ENCODE results near the gene AP5Z1.
A peak's percentile ranks its signal among the peaks of the same experiment; 100 is the strongest.

AP5Z1 gene, protein sequence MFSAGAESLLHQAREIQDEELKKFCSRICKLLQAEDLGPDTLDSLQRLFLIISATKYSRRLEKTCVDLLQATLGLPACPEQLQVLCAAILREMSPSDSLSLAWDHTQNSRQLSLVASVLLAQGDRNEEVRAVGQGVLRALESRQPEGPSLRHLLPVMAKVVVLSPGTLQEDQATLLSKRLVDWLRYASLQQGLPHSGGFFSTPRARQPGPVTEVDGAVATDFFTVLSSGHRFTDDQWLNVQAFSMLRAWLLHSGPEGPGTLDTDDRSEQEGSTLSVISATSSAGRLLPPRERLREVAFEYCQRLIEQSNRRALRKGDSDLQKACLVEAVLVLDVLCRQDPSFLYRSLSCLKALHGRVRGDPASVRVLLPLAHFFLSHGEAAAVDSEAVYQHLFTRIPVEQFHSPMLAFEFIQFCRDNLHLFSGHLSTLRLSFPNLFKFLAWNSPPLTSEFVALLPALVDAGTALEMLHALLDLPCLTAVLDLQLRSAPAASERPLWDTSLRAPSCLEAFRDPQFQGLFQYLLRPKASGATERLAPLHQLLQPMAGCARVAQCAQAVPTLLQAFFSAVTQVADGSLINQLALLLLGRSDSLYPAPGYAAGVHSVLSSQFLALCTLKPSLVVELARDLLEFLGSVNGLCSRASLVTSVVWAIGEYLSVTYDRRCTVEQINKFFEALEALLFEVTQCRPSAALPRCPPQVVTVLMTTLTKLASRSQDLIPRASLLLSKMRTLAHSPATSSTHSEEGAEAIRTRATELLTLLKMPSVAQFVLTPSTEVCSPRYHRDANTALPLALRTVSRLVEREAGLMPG

DNA sequence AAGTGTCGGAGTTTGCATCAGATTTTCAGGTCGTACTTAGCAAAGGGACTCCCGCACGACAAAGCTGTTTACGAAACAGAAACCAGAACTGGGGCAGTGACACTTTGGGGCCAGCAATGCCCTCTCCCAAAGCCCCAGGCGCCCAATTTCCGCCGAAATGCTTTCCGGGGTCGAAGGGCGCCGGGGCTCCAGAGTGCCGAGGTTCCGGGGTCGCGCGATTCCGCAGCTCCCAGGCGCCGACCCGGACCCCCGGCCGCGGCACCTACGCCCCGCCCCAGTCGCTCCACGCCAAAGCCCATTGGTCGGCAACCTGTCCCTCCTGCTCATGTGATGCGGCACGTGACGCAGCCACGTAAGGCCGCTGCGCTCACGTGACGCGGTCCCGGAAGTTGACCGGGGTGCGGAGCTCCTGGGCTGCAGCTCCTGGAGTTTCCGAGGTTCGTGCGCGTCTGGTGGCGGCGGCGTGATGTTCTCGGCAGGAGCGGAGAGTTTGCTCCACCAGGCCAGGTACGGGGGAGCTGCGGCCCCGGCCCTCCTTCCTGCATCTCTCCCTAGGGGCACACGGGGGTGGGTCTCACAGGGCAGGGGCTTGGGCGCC lies at the start of gene AP5Z1:
Gene AP5Z1, plus strand, starts transcription at position 374 of the 598 bp plus-strand sequence. Its CDS starts 93 bp downstream, at position 467.
- peak; percentile 88 for DNase-seq

DNA sequence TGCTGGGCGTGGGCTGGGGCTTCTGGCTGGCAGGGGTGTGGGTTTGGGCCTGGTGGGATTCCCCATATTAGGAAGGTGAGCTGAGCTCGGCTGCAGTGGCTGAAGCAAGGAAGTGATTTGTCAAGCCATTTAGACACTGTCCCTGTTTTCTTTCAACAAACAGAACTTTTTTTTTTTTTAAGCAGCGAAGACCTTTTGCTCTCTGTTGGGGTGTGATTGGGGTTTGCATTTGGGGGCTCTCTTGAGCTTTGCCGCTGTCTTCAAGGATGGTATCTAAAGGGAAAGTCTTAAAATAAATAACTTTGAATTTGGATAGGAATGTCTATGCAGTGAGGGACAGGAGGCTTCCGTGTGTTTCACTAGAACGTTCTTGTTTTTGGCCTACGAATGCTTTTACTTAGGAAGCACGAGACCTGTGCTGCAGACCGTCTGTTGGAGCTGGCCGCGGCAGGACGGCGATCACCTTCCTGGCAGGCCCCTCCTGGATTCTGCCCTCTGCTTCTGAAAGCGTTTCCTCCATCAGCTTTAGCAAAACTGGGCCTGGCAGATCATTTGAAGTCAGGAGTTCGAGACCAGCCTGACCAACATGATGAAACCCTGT lies 49.5 kb upstream of the AP5Z1 start:
- DNase-seq: no peak

DNA sequence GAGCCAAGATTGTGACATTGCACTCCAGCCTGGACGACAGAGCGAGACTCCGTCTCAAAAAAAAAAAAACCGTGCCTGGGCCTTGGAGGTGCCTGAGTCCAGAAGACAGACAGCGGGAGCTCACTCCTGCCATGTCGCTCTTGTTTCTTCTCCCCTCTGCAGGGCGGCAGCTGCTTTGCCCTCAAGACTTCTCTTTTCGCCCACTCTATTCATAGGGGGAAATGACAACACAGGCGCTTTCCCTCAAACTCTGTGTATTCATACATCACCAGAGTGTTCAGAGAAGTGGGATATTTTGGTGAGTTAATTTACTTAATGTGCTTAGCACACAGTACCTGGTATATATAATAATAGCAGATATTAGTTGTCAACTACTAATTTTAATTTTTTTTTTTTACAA lies 48.9 kb upstream of the AP5Z1 start:
- no peak for DNase-seq

DNA sequence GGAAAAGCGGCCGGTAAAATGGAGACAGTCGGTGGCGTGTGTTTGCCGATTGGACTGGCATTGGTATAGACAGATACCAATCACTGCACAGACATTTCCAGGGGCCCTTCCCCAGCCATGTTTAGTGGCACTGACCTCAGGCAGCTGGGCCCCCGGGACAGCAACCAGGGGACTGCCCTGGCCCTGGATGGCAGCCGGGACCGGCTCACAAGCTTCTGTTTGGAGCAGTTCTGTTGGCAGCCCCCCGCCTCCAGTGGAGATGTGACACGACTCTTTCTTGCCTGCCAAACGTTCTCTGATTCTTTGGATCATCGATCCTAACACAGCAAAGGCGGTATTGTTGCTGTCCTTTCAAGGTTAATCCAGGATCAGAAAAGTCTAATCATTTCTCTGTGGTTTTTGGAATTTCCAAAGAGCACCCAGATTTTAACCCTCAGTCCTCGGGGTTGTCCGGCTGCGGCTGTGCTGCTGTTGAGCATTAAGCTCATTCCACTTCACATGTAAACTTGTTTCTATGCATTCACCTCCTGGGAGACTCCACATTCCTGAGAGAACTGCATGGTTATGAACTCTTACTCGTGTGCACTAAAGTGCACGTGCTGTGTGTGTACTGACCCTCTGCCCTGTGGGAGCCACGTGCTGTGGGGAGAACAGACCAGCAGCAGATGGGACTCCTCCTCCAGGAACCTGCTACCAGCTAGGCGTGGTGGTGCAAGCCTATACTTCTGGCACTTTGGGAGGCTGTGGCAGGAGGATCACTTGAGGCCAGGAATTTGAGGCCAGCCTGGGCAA lies 47.3 kb upstream of the AP5Z1 start:
- DNase-seq: no peak

DNA sequence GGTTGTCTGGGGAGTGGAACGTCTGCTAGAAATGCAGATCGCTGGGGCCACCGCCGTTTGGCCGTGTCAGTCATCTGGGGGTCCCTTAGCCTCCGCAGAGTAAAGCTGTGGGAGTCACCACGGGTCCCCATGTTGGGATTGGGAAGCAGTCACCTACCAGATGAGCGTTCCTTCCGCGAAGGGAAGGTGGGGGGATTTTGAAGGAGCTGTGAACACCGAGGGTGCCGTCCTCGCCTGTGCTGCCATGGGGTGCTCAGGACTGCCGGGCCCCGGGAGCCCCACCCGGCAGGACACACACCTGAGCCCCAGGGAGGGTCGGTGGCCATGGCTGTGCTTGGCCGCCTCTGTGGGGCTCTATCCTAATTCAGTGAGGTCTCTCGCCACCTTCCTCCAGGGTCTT lies 46.2 kb upstream of the AP5Z1 start:
- no peak for DNase-seq

DNA sequence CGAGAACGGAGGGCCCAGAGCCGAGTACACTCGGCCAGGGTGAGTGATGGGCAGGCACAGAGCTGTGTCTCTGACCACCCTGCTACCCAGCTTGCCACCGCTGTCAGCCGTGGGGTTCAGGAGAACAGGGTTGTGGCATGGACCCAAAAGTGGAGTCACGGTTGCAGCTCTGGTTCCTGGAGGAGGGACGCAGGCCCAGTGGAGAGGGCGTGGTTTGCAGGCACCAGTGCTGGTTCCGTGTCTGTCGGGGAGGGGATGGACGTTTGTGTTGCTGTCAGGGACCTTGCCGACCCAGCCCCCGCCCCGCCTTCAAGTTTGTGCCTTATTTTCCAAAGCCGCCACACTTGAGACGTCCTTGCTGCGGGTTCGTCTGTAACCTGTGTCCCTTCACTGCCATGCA lies 45.1 kb upstream of the AP5Z1 start:
- no peak for DNase-seq

DNA sequence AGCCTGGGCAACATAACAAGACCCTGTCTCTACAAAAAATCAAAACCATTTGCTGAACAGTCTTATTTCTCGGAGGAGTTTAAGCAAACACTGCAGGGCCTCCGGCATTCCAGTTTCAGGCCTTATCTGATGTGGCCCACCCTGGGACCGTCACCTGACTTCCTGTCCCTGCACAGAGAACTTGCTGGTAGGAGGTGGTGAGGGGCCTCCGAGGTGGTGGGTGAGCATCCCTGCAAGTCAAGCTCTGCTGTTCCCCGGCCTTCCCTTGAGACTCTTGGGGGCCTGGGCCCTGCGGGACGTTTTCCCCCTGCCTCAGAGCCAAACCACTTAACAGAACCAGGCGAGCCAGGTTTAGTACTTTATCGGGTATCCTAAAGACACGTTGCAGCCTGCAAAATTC lies 44.5 kb upstream of the AP5Z1 start:
- no peak for DNase-seq

DNA sequence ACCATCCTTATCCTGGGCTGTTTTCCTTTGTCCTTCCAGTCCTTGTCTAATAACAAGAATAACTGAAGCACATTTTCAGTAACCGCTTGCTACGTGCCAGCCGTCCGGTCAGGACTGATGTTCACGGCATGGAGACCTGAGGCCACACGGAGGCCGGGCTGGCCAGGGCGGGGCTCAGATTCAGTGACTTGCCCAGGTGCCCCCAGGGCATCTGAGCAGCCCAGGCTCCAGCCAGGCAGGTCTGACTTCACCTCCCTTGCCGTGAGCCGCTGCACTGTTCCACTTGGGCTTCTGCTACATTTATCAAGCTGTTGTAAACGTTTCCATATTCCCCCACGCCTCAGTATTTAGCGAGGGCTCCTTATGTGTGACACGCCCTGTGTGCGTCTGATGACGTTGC lies 43.6 kb upstream of the AP5Z1 start:
- DNase-seq: no peak

DNA sequence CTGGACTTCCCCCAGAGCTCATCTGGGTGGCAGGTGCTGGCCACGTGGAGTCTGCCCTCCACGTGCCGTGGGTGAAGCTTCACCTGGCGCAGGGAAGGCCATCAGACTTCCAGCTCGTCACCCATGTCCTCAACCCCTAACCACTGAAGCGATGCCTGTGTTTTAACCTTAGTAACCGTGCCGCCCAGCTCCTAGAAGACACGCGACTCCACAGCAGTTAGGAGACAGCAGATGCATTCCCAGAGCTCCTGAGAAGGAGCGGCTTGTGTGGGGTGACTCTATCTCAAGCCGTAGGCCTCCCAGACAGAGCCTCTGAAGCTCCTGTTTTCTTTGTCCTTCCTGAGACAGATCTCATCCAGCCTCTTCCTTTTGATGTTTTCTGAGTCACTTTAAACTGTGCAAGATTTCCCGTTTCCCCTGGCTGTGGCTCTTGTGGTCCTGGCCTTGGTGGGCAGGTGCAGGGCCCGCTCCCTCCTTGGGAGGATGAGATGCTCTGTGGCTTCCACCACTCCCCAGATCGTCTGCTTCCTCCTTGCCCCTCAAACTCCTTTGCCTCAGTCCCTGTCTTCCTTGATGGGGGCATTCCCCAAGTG lies 41.4 kb upstream of the AP5Z1 start:
- DNase-seq: no peak

DNA sequence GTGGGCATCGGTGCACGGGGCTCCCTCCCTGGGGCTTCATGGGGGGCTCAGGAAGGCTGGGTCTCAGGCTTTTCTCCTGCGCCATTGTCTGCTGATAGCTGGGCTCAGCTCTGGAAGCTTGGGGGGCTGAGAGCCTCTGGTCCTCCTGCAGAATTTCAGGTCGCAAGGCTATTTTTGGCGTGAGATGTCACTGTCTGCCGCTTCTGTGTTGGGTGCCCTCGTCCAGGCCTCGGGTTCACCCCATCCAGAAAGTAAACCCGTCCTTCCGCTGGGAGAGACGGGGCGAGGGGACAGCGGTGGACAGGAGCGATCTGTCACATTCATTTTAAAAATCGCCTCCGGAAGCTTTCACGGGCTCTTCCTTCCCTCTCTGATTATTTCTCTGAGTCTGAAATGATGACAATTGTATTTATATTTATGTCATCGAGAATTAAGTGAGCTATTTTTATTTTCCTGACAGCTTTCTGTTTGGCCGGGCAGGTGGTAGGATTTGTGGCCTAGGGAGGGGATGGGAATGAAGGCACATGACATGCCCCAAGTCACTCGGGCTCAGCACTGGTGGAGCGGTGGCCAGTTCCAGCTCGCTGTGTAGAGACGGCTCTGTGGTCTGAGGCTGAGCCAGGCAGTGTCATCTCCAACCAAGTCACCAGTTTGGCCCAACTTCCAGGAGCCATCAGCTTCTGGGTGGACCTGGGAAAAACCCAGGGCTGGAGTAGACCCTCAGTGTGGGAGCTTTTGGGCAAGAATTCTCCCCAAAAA lies 40.7 kb upstream of the AP5Z1 start:
- no peak for DNase-seq

DNA sequence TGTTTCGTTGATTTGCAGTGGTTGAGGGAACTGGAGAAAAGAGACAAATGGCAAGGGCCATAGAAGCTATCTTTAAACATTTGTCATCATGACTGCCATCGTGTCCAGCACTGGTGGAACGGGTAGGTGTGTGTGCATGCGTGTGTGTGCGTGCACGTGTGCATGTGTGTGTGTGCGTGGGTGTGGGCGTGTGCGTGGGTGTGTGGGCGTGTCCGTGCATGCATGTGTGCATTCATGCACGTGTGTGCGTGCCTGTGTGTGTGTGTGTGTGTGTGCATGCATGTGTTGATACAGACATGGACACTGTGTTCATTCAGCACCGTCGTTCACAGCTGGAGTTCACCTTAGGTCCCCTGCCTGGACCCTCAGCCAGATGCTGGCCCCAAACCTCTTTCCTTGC lies 38.1 kb upstream of the AP5Z1 start:
- no peak for DNase-seq

DNA sequence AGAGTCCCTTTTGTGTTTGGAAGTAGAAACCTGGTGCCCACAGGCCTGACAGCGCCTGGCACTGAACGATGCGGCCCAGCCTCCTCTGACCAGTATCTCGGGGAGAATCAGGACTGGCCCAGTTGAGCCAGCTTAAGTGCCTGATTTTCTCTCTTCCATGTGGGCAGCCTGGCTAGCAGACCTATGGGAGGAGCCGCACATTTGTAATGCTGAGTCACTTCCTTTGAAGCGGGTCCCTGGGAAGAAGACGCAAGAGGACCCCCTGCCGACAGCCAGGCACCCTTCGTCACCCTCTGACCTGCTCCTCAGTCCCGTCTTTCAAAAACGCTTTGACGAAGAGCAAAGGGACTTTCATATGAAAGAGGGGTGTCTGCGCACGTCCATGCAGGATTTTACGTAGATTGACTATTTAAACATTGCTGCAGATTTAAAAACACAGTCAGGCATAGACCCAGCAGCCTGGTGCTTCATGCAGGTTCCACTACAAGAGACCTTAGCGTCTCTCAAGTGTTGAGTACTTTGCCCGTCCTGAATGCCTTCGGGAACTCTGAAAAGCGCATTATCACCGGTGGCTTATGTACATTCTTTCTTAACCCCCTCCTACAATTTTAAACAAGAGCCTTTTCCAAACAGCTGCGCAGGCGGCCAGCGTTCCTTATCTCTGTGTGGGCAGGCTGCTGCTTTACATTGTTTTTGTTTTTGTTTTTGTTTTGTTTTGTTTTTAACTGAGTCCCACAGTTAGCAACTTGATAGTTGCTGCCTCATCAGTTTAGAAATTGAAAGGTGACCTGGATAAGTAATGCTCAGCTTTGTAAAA lies 36.5 kb upstream of the AP5Z1 start:
- no peak for DNase-seq

DNA sequence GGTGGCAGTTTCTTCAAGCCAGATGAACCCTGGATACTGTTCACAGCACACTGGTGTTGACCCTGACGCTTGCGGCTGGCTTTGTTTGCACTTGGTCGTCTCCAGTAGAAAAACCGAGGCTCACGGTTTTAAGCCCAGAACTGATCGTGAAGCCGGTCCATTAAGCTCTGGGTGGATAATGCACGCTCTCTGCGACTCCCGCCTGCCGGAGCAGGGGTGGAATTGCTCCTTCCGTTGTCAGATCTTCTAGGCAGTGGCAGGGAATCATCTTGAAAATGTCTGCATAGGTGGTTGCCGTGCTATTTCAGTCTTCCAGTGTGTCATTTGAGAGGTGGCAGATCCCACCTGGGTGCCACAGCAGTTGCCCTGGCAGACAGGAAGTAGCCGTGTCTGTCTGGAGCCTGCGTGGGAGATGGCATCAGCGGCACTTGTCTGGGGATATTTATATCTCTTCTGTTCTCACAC lies 35.9 kb upstream of the AP5Z1 start:
- DNase-seq: peak; percentile 24

DNA sequence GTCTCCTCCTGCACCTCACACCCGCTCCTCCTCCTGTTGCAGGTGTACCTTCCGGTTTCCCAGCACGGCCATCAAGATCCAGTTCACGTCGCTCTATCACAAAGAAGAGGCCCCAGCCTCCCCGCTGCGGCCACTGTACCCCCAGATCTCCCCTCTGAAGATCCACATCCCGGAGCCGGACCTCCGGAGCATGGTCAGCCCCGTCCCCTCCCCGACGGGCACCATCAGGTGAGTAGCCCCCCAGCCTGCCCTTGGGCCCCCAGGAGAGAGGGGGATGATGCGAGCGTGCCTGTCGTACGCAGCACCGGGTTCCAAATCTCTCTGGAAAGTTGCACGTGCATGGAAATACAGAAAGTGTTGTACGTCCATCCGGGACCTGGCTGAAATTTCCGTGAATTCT lies 34.6 kb upstream of the AP5Z1 start:
- no peak for DNase-seq

DNA sequence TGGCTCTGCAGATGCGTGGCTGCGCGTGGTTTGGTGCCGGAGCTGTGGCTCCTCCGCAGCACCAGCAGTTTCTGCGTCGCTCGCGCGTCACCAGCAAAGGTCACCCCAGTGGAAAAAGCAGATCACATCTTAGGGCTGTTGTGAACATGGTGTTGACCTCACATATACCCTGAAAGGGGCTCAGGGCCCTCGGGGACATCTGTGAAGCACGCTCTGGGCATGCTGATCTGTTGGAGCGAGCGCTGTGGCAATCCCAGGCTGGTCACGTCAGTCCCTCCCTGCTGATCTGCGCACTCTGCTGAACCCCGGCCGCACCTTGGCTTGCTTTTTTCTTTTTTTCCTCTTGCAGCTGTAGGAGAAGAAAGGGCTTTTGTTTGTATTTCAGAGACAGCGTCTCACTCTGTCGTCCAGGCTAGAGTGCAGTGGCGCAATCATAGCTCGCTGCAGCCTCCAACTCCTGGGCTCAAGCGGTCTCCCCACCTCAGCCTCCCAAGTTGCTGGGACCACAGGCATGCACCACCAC lies 33.3 kb upstream of the AP5Z1 start:
- no peak for DNase-seq

DNA sequence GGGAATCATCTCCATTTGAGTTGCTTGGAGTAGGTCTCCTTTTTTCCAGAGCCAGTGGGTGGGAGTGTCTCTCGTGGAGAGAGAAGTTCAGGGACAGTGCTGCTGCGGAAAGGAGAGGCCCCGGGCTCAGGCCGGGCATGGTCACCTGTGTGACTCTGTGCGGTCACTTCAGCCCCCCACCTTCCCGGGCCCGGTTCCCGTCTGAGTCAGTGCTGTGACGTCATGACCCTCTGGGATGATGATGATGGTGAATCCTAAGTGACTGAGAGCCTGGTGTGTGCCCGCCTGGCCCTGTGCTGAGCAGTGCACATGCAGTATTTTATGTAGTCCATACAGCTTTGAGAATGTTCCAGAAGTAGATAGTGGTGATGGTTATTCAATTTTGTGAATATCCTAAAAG lies 32.6 kb upstream of the AP5Z1 start:
- DNase-seq: no peak

DNA sequence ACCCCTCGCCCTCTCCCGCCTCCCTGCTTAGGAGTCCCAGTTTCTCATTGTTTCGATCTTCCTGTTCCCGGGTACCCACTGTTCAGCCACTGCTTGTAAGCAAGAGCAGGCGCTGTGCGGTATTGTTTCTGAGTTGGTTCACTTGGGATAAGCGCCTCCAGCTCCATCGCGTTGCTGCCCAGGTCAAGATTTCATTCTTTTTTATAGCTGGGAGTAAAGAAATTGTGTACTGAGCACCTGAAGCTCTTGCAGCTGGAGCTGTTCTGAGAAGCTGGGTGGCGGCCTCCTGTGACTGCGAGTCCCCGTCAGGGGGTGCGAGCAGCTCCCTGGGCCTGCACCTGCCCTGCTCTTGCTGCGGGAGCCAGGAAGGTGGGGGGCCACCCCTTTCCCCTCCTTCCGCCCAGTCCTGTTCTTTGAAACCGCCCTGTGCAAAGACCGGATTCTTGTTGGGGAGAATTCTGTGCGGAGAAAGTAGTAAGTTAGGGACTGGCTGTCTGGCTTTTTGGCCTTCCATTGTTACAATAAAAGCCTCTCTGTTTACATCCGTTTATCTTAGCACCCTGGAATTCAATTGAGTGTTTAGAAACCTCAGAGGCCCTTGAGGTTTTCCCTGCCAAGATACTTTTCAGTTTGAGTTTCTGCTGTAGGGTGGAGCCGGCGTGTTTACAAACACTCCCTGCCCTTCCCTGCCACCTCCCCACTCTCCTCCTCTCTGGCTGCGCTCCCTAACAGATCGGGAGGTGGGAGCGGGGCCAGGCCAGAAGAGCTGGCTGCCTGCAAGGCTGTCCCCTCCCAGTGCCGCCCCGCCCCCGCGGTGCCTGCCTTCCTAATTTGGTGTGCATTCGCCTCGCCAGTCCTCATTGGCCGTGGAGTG lies 30.8 kb upstream of the AP5Z1 start:
- peak; percentile 52 for DNase-seq

DNA sequence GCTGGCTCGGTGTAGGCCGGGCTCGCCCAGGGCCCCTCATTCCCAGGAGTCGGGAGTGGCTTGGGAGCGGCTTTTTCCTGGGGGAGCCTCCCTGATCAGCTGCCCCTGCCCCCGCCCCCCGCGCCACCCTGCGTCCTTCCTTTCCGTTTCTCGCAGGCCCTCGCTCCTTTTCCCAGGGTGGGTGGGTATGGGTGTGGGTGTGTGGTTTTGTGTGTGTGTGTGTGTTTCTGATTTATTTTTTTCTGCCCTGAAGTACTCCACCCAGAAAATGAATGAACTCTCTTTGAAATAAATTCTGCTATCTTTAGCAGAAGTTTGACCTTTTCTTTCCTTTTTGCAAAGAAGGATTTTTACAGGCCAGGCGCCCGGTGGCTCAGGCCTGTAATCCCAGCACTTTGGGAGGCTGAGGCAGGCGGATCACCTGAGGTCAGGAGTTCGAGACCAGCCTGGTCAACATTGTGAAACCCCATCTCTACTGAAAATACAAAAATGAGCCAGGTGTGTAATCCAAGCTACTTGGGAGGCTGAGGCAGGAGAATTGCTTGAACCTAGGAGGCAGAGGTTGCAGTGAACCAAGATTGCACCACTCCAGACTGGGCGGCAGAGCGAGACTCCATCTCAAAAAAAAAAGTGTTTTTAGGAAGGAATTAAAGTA lies 30.0 kb upstream of the AP5Z1 start:
- peak; percentile 22 for DNase-seq

All from activated T-cell treated with anti-CD3 and anti-CD28 coated beads for 4 hours (primary cell).